Measurements from ENCODE around the gene COX7A2.
A peak's percentile ranks its signal among the peaks of the same experiment; 100 is the strongest.

Gene COX7A2

DNA sequence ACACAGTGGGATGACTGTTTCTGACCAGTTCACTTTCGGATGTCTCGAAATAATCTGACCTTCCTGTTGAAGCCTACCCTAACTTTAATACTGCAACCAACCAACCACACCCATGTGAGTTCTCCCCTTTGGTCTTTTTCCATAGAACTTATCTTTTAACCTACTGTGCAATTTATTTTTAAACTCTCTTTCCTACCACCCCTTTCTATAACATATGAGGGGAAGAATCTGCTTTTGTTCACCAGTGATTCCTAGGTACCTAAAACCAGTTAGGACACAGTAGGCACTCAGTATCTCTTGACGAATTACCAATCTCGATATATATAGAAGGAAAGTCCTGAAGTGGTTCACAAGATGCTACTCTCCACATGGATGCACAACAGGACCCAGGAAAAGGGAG is 7.0 kb downstream of the COX7A2 start:
- Mint-ChIP-seq H3K9me3 (no peaks in the 10 kb centered on the region), H3K36me3 (ENCODE audit: low read depth) (peaks cover 39% of the 10 kb centered on the region), H3K27me3 (ENCODE audit: low read depth) (no peaks in the 10 kb centered on the region), H3K27ac (peak overlapping the region in 1 of 3 experiments; percentile 18), H3K4me3 (no peak overlapping the region), H3K4me1 (peaks cover 50% of the 10 kb centered on the region)
- TF ChIP-seq, protein P1, sequence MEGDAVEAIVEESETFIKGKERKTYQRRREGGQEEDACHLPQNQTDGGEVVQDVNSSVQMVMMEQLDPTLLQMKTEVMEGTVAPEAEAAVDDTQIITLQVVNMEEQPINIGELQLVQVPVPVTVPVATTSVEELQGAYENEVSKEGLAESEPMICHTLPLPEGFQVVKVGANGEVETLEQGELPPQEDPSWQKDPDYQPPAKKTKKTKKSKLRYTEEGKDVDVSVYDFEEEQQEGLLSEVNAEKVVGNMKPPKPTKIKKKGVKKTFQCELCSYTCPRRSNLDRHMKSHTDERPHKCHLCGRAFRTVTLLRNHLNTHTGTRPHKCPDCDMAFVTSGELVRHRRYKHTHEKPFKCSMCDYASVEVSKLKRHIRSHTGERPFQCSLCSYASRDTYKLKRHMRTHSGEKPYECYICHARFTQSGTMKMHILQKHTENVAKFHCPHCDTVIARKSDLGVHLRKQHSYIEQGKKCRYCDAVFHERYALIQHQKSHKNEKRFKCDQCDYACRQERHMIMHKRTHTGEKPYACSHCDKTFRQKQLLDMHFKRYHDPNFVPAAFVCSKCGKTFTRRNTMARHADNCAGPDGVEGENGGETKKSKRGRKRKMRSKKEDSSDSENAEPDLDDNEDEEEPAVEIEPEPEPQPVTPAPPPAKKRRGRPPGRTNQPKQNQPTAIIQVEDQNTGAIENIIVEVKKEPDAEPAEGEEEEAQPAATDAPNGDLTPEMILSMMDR (IDR thresholded peaks at IDR 0.05; ENCODE audit: unreplicated experiment in 3 of 3) = no peak

GRCh38 chr6:75235271-75235670 is 8.3 kb downstream of the COX7A2 start:
- Mint-ChIP-seq H3K27me3 (ENCODE audit: low read depth) (no peaks in the 10 kb centered on the region), H3K27ac (peak overlapping the region; percentile 46 to 69 (median 68)), H3K4me3 (no peak overlapping the region), H3K36me3 (ENCODE audit: low read depth) (peaks cover 27% of the 10 kb centered on the region), H3K9me3 (no peaks in the 10 kb centered on the region), H3K4me1 (peaks cover 55% of the 10 kb centered on the region)
- TF ChIP-seq, protein P1 (IDR thresholded peaks at IDR 0.05; ENCODE audit: unreplicated experiment in 3 of 3) = no peak

DNA sequence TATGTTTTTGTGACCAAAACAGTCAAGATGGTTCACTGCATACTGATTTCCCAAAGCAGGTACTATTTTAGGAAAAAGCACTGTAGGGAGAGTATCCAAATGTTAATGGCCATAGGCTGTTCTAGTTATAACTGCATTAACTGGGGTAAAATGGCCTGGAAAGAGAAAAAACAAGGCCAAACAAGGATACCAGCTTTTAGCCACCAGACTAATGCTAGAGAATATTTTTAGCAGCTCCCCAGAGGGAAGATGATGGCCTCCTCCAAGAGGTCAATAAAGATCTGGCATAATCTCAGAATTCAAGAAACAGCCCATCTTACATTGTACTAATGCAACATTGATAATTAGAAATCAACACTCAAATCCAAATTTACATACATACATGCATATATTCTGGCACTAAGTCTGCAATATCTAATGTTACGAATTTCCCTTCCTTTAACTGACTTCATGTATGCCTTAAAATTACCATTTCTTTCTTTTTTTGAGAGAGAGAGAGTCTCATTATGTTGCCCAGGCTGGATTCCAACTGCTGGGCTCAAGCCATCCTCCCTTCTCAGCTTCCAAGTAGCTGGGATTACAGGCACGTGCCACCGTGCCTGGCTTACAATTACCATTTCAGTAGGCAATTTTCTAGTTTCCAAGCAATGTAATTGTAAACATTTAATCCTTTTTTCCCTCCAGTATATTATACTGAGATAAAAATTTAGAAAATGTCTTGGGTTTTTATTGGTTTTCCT is 9.3 kb downstream of the COX7A2 start:
- H3K4me3 Mint-ChIP-seq = no peak overlapping the region
- no peaks in the 10 kb centered on the region for H3K27me3 Mint-ChIP-seq (ENCODE audit: low read depth)
- peak overlapping the region in 2 of 3 experiments; percentile 35 to 69 for H3K27ac Mint-ChIP-seq
- TF ChIP-seq, protein P1 (IDR thresholded peaks at IDR 0.05; ENCODE audit: unreplicated experiment in 3 of 3) = no peak
- peaks cover 18% of the 10 kb centered on the region for H3K36me3 Mint-ChIP-seq (ENCODE audit: low read depth)
- H3K9me3 Mint-ChIP-seq = no peaks in the 10 kb centered on the region
- H3K4me1 Mint-ChIP-seq = peaks cover 57% of the 10 kb centered on the region

DNA sequence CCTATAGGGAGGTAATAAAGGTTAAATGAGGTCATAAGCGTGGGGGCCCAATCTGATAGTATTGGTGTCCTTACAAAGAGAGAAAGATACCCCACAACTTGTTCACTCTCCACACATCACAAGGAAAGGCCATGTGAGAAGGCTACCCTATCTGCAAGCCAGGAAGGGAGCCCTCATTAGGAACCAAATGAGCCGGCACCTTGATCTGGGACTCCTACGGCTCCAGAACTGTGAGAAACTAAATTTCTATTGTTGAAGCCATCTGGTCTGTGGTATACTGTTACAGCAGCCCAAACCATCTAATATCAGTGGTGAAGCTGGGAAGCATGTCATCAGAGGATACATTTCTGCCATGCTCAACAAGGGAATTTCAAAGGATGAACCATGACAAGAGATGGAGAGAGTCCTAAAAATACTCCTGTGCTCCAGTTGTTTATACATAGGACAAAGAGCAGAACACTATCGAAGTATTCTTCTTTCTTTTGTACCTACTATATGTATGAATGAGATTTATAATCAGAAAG is 10.4 kb downstream of the COX7A2 start:
- H3K27me3 Mint-ChIP-seq (ENCODE audit: low read depth) = no peaks in the 10 kb centered on the region
- H3K4me3 Mint-ChIP-seq = no peak overlapping the region
- peaks cover 57% of the 10 kb centered on the region for H3K4me1 Mint-ChIP-seq
- TF ChIP-seq, protein P1 (IDR thresholded peaks at IDR 0.05; ENCODE audit: unreplicated experiment in 3 of 3) = no peak
- H3K36me3 Mint-ChIP-seq (ENCODE audit: low read depth) = peaks cover 11% of the 10 kb centered on the region
- H3K9me3 Mint-ChIP-seq = no peaks in the 10 kb centered on the region
- H3K27ac Mint-ChIP-seq = peak overlapping the region in 1 of 3 experiments; percentile 65

GRCh38 chr6:75230484-75231325 is 12.9 kb downstream of the COX7A2 start:
- H3K4me3 Mint-ChIP-seq = no peak overlapping the region
- no peaks in the 10 kb centered on the region for H3K27me3 Mint-ChIP-seq (ENCODE audit: low read depth)
- H3K9me3 Mint-ChIP-seq = peaks cover 2% of the 10 kb centered on the region
- peaks cover 52% of the 10 kb centered on the region for H3K4me1 Mint-ChIP-seq
- no peak overlapping the region for H3K27ac Mint-ChIP-seq
- H3K36me3 Mint-ChIP-seq (ENCODE audit: low read depth) = no peaks in the 10 kb centered on the region
- TF ChIP-seq, protein P1 (IDR thresholded peaks at IDR 0.05; ENCODE audit: unreplicated experiment in 3 of 3) = peak; percentile 60 to 65 (median 62)
